Ectodermal cell (in vitro differentiated cells): ENCODE measurements around the gene MAPK1.
"Not testable (repeated sequence)": the region's sequence is repeated elsewhere in the genome, so short reads cannot be mapped to it uniquely, and the experiment has no call there.

Experiments
- H3K27ac ChIP-seq: 2 replicates; pipeline ENCODE4 v1.7.0; 2013; ENCODE audit warnings: mild to moderate bottlenecking, low read depth, low read length; ENCODE audit not compliant: insufficient read depth, poor library complexity, severe bottlenecking
- H3K27me3 ChIP-seq: 2 replicates; pipeline ENCODE4 v1.7.0; 2013; ENCODE audit warnings: mild to moderate bottlenecking, low read length; ENCODE audit not compliant: insufficient read depth, control insufficient read depth, poor library complexity, severe bottlenecking
- H3K36me3 ChIP-seq: one replicate; pipeline ENCODE4 v1.7.0; 2013; ENCODE audit warnings: low read length; ENCODE audit not compliant: control insufficient read depth, insufficient read depth
- H3K4me1 ChIP-seq: one replicate; pipeline ENCODE4 v1.7.0; 2013; ENCODE audit warnings: low read length; ENCODE audit not compliant: control insufficient read depth, insufficient read depth
- H3K4me3 ChIP-seq: 2 replicates; pipeline ENCODE4 v1.7.0; 2013; ENCODE audit warnings: low read depth, low read length, control low read depth; ENCODE audit not compliant: insufficient read depth
- H3K9me3 ChIP-seq: 2 replicates; pipeline ENCODE4 v1.7.0; 2013; ENCODE audit warnings: mild to moderate bottlenecking, low read length, moderate library complexity; ENCODE audit not compliant: control insufficient read depth
- WGBS, 2 experiments: methylation state at CpG; one replicate each; pipeline ENCODE4 v1.1.7; 2013; ENCODE audit warnings: missing lambda C conversion rate in 2 of 2; 5-methylcytosine and 5-hydroxymethylcytosine counted together

The MAPK1 gene

DNA sequence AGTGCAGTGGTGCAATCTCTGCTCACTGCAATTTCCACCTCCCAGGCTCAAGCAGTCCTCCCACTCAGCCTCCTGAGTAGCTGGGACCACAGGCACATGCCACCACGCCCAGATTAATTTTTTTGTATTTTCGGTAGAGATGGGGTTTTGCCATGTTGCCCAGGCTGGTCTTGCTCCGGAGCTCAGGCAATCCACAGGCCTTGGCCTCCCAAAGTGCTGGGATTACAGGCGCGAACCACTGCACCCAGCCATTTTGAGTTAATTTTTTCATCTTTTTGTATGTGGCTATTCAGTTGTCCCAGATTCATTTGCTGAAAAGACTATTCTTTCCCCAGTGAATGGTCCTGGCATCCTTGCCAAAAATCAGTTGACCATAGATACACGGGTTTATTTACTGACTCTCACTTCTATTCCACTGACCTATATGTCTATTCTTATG, 63.6 kb downstream of the MAPK1 start:
- H3K27ac ChIP-seq: no peak overlapping the region
- no peaks in the 10 kb centered on the region for H3K4me1 ChIP-seq
- H3K4me3 ChIP-seq: no peak overlapping the region
- H3K36me3 ChIP-seq: peaks cover 39% of the 10 kb centered on the region
- H3K27me3 ChIP-seq: no peaks in the 10 kb centered on the region
- WGBS, 2 experiments: 90 to 96% methylated on average over 6 of the region's 6 CpGs
- H3K9me3 ChIP-seq: no peaks in the 10 kb centered on the region

DNA sequence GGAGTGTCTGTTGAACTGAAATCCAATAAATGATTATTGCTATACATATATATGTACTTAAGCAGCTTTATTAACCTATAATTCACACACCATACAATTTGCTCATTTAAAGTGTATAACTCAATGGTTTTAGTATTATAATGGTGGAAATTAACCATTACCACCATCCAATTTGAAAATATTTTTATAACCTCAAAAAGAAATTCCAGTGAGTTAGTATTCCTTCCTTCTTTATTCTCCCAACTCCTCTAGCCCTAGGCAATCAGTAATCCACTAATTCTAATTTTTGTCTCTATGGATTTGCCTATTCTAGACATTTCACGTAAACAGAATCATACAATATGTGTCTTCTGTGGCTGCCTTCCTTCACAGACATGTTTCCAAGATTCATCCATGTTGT, 64.8 kb downstream of the MAPK1 start:
- no peak overlapping the region for H3K27ac ChIP-seq
- no peak overlapping the region for H3K4me3 ChIP-seq
- H3K27me3 ChIP-seq: no peaks in the 10 kb centered on the region
- no peaks in the 10 kb centered on the region for H3K9me3 ChIP-seq
- H3K36me3 ChIP-seq: peaks cover 44% of the 10 kb centered on the region
- 95 to 100% methylated on average over 1 of the region's 1 CpG for WGBS, 2 experiments
- H3K4me1 ChIP-seq: no peaks in the 10 kb centered on the region

DNA sequence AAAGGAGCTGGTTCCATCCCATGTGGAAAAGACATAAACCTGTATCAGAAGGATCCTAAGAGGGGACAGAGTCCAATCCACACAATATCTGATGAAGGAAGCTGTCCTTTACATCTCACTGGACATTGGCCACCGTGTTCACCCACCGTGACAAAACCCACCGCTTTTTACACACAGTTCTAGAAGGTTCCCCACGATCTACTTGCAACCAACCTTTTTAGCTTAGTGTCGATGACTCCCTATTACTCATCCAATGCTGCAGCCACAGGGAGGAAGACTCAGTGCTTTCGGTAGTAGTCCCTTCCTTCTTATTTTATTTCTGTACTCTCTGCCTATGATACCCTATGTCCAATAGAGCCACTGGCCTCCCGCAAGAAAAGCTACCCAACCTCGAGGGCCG, 65.4 kb downstream of the MAPK1 start:
- WGBS, 2 experiments: 96 to 97% methylated on average over 9 of the region's 9 CpGs
- Histone ChIP-seq H3K36me3 (peaks cover 39% of the 10 kb centered on the region), H3K27ac (no peak overlapping the region), H3K4me3 (no peak overlapping the region), H3K9me3 (no peaks in the 10 kb centered on the region), H3K4me1 (no peaks in the 10 kb centered on the region), H3K27me3 (no peaks in the 10 kb centered on the region)

DNA sequence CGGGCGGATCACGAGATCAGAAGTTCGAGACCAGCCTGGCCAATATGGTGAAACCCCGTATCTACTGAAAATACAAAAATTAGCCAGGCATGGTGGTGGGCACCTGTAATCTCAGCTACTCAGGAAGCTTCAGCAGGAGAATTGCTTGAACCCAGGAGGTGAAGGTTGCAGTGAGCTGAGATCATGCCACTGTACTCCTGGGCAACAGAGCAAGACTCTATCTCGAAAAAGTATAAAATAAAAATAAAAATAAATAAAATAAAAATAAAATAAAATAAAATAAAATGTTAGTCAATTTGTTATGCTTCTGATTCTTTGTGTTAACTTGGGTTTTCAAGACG, 66.2 kb downstream of the MAPK1 start:
- not testable (repeated sequence) for H3K4me1 ChIP-seq, H3K9me3 ChIP-seq, H3K27me3 ChIP-seq, H3K4me3 ChIP-seq, H3K27ac ChIP-seq
- WGBS, 2 experiments: 94 to 99% methylated on average over 6 of the region's 7 CpGs
- H3K36me3 ChIP-seq: peaks cover 39% of the 10 kb centered on the region

DNA sequence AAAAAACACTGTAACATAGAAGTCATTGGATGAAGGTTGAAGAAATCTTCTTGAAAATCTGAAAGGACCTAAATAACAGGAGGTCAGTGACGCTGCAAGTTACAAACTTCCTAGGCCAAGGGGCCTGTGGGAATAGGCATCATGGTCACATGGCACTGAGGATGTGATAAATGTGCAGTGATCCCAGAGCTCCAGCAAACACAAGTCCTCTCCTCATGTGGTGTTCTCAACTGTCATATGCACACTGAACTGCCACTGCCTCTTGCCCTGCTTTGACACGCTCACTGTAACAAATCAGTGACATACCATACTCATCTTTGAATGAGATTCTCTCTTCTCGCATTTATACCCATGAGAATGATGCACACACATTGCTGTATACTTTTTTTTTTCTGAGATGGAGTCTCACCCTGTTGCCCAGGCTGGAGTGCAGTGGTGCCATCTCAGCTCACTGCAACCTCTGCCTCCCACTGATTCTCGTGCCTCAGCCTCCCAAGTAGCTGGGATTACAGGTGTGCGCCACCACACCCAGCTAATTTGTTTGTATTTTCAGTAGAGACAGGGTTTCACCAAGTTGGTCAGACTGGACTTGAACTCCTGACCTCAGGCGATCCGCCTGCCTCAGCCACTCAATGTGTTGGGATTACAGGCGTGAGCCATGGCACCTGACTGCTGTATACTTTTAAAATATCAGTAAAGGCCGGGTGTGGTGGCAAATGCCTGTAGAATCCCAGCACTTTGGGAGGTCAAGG, 66.7 kb downstream of the MAPK1 start:
- Histone ChIP-seq H3K9me3 (no peaks in the 10 kb centered on the region), H3K36me3 (peaks cover 35% of the 10 kb centered on the region), H3K4me1 (no peaks in the 10 kb centered on the region), H3K4me3 (no peak overlapping the region), H3K27me3 (no peaks in the 10 kb centered on the region), H3K27ac (no peak overlapping the region)
- 95 to 97% methylated on average over 9 of the region's 9 CpGs for WGBS, 2 experiments

DNA sequence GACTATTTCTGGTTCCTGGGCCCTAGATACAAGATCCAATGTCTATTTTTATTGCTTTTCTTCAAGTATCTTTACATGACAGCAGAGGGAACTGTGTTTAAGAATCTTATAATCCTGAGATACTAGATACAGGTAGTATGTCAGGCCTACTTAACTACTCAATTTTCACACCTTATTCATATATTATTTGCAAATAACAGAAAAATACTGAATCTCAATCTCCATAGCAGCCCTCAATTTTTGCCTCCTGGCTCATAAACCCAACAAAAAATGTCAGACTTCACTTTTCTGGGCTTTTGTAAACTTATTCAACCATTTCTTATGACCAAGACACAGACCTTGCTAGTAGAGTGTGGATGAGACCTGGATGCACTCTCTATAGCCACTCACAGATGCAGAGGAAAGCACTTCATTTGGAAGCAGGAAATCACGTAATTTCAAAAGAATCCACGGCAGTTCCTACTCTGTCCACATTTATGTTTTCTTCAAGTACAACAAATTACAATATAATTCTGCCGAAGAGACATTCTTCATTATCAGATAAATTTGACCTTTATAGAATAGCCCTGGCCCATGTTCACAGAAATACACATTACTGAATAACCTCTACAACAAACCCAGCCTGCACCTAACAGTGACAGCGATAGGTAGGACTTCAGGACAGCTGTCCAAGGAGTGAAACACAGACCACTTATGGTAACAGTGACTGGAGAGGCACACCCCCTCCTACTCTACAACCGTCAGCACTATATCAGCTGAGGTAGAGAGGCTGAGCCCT, 69.8 kb downstream of the MAPK1 start:
- Histone ChIP-seq H3K4me1 (no peaks in the 10 kb centered on the region), H3K27ac (no peak overlapping the region), H3K4me3 (no peak overlapping the region), H3K27me3 (no peaks in the 10 kb centered on the region), H3K36me3 (peaks cover 17% of the 10 kb centered on the region), H3K9me3 (no peaks in the 10 kb centered on the region)
- 97% methylated on average over 5 of the region's 5 CpGs for WGBS, 2 experiments

DNA sequence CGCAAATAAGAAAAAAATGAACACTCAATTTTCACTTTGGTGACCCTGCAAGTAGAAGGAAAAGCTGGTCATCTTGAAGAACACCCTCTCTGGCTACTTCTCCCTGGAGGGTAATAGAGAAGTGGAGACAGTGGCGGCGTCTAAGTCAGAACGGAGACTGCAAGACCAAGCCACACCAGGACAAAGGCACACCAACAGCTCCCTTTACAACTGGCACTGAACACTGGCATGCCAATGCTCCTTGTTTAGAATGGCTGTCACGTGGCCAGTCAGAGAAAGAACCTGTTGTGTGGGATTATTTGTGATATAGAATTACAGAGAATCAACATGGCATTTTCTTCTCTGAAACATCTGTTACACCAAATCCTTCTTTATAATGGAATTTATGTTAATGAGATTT, 70.6 kb downstream of the MAPK1 start:
- 89 to 90% methylated on average over 5 of the region's 5 CpGs for WGBS, 2 experiments
- H3K27me3 ChIP-seq: no peaks in the 10 kb centered on the region
- no peak overlapping the region for H3K4me3 ChIP-seq
- no peaks in the 10 kb centered on the region for H3K9me3 ChIP-seq
- H3K27ac ChIP-seq: no peak overlapping the region
- no peaks in the 10 kb centered on the region for H3K4me1 ChIP-seq
- H3K36me3 ChIP-seq: peaks cover 17% of the 10 kb centered on the region

DNA sequence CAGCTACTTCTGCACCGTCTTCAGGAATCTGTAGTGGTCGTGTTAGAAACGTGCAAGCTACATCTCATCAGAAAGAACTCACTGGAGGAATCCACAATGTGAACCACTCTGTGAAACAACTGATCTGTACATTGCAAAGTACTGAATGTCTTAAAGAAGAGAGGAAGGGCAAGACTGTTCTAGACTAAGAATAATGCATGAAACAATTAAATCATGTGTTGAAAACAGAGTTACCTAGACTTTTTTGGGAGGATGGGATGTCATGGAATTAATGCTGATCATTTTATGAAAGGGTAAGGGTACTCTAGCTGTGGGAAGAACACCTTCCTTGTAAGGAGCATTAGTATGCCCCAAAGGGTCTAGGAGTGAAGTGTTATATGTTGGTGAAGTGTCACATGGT, 71.2 kb downstream of the MAPK1 start:
- H3K4me3 ChIP-seq: no peak overlapping the region
- no peaks in the 10 kb centered on the region for H3K9me3 ChIP-seq
- H3K4me1 ChIP-seq: no peaks in the 10 kb centered on the region
- peaks cover 17% of the 10 kb centered on the region for H3K36me3 ChIP-seq
- H3K27ac ChIP-seq: no peak overlapping the region
- no peaks in the 10 kb centered on the region for H3K27me3 ChIP-seq
- WGBS, 2 experiments: 93 to 94% methylated on average over 3 of the region's 3 CpGs

DNA sequence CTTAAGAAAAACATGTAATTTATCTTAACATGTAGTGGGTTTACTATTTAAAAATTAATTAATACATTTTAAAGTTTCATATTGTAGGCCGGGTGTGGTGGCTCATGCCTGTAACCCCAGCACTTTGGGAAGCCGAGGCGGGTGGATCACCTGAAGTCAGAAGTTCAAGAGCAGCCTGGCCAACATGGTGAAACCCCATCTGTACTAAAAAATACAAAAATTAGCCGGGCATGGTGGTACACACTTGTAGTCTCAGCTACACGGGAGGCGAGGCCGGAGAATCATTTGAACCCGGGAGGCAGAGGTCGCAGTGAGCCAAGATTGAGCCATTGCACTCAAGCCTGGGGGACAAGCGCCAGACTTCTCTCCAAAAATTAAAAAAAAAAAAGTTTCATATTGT, 73.7 kb downstream of the MAPK1 start:
- H3K4me1 ChIP-seq, H3K27ac ChIP-seq, H3K27me3 ChIP-seq, H3K9me3 ChIP-seq, H3K36me3 ChIP-seq, H3K4me3 ChIP-seq: not testable (repeated sequence)
- WGBS, 2 experiments: 94 to 95% methylated on average over 10 of the region's 10 CpGs

DNA sequence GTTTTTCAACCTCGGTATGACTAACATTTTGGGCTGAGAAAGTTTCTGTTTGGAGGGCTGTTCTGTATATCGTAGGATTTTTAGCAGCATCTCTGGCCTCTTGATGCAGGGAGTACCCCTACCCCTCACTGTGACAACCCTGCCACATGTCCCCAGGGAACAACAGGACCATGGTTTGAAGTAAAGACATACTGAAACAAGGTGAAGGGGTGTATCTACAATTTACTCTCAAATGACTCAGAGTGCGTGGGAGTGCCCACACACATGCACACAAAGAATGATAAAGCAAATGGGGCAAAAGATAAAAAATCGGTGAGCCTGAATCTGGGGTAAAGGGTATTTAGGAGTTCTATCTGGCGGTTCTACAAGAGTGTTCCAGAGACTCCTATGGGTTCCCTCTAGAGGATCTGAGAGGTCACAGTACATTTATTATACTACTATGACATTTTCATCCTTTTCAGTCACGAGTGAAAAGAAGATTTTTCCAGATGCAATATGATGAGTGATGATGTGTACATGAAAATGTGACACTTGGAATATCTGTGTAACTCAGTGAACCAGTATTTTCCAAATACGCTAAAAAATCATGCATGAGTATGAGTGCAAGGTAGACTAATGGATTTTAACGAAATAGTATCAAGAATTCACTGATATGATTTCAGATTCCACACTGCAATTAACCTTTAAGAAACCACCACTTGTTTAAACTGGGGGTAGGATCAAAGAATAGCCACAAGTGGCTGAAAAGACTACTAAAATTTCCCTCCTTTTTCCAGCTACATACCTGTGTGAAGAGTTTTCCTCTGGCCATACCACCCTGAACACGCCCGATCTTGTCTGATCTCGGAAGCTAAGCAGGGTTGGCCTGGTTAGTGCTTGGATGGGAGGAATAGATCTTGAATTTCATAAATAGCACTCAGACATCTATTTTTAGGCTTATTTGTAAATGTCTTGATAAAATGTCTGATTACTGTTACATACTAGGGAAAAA, 75.5 kb downstream of the MAPK1 start:
- WGBS, 2 experiments: 92 to 99% methylated on average over 7 to 8 of the region's 11 CpGs
- no peaks in the 10 kb centered on the region for H3K9me3 ChIP-seq
- no peak overlapping the region for H3K4me3 ChIP-seq
- no peaks in the 10 kb centered on the region for H3K4me1 ChIP-seq
- H3K36me3 ChIP-seq: peaks cover 7% of the 10 kb centered on the region
- H3K27me3 ChIP-seq: no peaks in the 10 kb centered on the region
- peak overlapping the region; percentile 26 for H3K27ac ChIP-seq
